Measurements from ENCODE around the gene CCDC148. TPM values are rescaled to one million over a fixed set of nuclear protein-coding genes. Genes with fewer than 3 reads are reported as not detected.

CCDC148 gene
- total and polyA plus RNA-seq, 2 experiments from 2014 or later = 0.64 to 0.86 TPM

DNA sequence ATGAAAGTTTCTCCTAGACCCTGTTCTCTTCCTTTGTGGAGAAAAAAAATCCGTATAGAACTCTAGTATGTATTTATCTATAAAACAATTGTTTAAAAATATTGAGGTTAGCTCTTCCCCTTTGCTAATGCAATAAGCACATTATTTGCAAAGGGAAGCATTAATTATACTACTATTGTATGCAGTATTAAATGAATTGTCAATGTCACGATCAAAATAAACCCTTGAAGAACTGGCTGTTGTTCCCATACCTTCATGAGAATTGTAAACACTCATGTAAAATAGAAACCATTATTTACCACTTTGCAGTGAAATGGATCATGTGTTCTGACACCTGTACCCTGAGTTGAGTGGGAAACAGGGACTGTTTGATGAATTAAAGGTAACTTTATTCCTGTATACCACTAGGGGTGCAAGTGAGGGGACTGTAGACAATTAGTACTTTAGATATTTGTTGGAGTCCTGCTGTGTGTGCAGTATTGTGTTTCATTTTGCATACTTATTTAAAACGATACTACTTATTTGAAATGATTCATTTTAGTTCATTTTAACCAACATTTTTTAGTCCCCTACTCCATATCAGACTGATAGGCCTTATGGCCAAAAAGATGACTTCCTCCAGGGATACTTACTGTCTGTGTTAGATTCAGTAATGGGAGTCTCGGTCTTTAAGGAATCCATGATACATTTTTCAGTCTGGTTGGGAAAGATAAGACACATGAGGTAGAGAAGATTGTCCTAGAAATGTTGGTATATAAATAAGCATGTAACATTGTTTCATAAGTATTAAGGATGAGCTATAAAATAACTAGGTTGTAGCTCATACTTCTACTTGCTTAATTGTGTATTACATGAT, 8.1 kb upstream of the CCDC148 start:
- Histone ChIP-seq H4K20me1 (ENCODE audit: insufficient read depth) (peaks cover 10% of the 10 kb centered on the region; the same call in 1 of the 2 replicates), H3K9me2 (ENCODE audit: insufficient read depth) (no peaks in the 10 kb centered on the region), H3K9ac (no peak overlapping the region), H3K27me3 (replicated peaks; ENCODE audit: insufficient read depth) (no peaks in the 10 kb centered on the region), H3K27ac (no peak overlapping the region), H3F3A (ENCODE audit: insufficient read depth) (no peaks in the 10 kb centered on the region), H3K4me1 (ENCODE audit: insufficient read depth) (peaks cover 15% of the 10 kb centered on the region), H3K4me2 (ENCODE audit: unreplicated experiment) (no peak overlapping the region), H3K36me3 (ENCODE audit: low read depth) (no peaks in the 10 kb centered on the region), H3K79me2 (ENCODE audit: insufficient read depth) (peaks cover 99% of the 10 kb centered on the region), H2AFZ (no peak overlapping the region), H3K4me3 (no peak overlapping the region), H3K9me3 (ENCODE audit: low read depth) (no peaks in the 10 kb centered on the region)
- TF ChIP-seq EZH2phosphoT487 (IDR thresholded peaks at IDR 0.05; ENCODE audit: insufficient read depth, low read depth) (no peak), EZH2 (IDR thresholded peaks at IDR 0.05; ENCODE audit: insufficient read depth, poor library complexity, severe bottlenecking) (no peak)
- WGBS, 2 experiments (ENCODE audit: low coverage in 1 of 2, low lambda C conversion rate in 2 of 2, missing lambda C conversion rate in 2 of 2) = 65 to 74% methylated on average over 4 of the region's 4 CpGs
- in situ Hi-C loops (cut with MboI) = loop anchor here (25.0 kb wide), 1 partner anchor 427 kb away; no protein-coding TSS in a partner anchor
- DNase-seq = peak; percentile 35

DNA sequence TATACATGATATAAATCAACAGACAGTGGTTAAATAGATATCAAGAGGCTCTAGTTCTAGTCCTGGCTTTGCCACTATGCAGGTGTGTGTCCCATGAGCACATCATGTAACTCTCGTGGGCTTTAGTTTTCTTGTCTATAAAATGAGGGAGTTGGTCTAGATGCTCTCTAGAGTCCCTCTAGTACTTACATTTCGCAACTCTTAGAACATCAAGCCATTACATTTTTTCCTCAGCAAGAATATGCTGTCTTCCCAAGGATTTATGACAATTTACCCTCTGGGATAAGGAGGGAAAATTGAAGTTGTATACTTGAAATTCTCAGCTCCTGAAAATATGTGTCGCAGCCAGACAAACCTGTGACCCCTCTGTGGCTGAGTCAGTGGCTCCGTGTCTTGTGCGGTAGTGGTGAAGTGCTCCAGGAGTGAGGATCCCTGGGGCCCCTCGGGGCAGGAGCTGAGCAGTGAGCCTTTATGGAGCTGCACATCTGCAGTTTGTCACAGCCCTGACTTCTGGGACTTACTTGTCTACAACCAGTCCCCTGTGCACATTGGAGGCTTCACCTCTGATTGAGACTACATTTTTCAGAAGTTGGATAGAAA, 7.0 kb upstream of the CCDC148 start:
- Histone ChIP-seq H3K4me3 (no peak overlapping the region), H3K36me3 (ENCODE audit: low read depth) (no peaks in the 10 kb centered on the region), H3K4me1 (ENCODE audit: insufficient read depth) (peaks cover 26% of the 10 kb centered on the region), H3F3A (ENCODE audit: insufficient read depth) (peaks cover 9% of the 10 kb centered on the region), H3K79me2 (ENCODE audit: insufficient read depth) (peaks cover 99% of the 10 kb centered on the region), H3K4me2 (ENCODE audit: unreplicated experiment) (no peak overlapping the region), H3K9me2 (ENCODE audit: insufficient read depth) (no peaks in the 10 kb centered on the region), H3K27me3 (replicated peaks; ENCODE audit: insufficient read depth) (no peaks in the 10 kb centered on the region), H3K9ac (no peak overlapping the region), H3K9me3 (ENCODE audit: low read depth) (no peaks in the 10 kb centered on the region), H2AFZ (no peak overlapping the region), H4K20me1 (ENCODE audit: insufficient read depth) (peaks cover 10% of the 10 kb centered on the region; the same call in 1 of the 2 replicates), H3K27ac (no peak overlapping the region)
- WGBS, 2 experiments (ENCODE audit: low coverage in 1 of 2, low lambda C conversion rate in 2 of 2, missing lambda C conversion rate in 2 of 2) = 87% methylated on average over 6 of the region's 6 CpGs
- DNase-seq = no peak
- in situ Hi-C loops (cut with MboI) = loop anchor here (25.0 kb wide), 1 partner anchor 426 kb away; no protein-coding TSS in a partner anchor
- TF ChIP-seq EZH2phosphoT487 (IDR thresholded peaks at IDR 0.05; ENCODE audit: insufficient read depth, low read depth) = no peak
- TF ChIP-seq EZH2 (IDR thresholded peaks at IDR 0.05; ENCODE audit: insufficient read depth, poor library complexity, severe bottlenecking) = no peak

GRCh38 chr2:158460632-158461297, 4.2 kb upstream of the CCDC148 start:
- H3K4me2 ChIP-seq (ENCODE audit: unreplicated experiment) = no peak overlapping the region
- peaks cover 29% of the 10 kb centered on the region for H3K4me1 ChIP-seq (ENCODE audit: insufficient read depth)
- no peaks in the 10 kb centered on the region for H3K36me3 ChIP-seq (ENCODE audit: low read depth)
- TF ChIP-seq EZH2 (IDR thresholded peaks at IDR 0.05; ENCODE audit: insufficient read depth, poor library complexity, severe bottlenecking) (no peak), EZH2phosphoT487 (IDR thresholded peaks at IDR 0.05; ENCODE audit: insufficient read depth, low read depth) (no peak)
- H3K27me3 ChIP-seq (replicated peaks; ENCODE audit: insufficient read depth) = no peaks in the 10 kb centered on the region
- H3K79me2 ChIP-seq (ENCODE audit: insufficient read depth) = peaks cover 78% of the 10 kb centered on the region
- 94 to 98% methylated on average over 3 of the region's 3 CpGs for WGBS, 2 experiments (ENCODE audit: low coverage in 1 of 2, low lambda C conversion rate in 2 of 2, missing lambda C conversion rate in 2 of 2)
- no peak overlapping the region for H3K27ac ChIP-seq
- H3F3A ChIP-seq (ENCODE audit: insufficient read depth) = peaks cover 14% of the 10 kb centered on the region
- DNase-seq = peak; percentile 11
- H2AFZ ChIP-seq = no peak overlapping the region
- H3K9me3 ChIP-seq (ENCODE audit: low read depth) = no peaks in the 10 kb centered on the region
- H4K20me1 ChIP-seq (ENCODE audit: insufficient read depth) = peaks cover 10% of the 10 kb centered on the region; the same call in 1 of the 2 replicates
- no peak overlapping the region for H3K9ac ChIP-seq
- H3K4me3 ChIP-seq = no peak overlapping the region
- in situ Hi-C loops (cut with MboI) = loop anchor here (25.0 kb wide), 1 partner anchor 423 kb away; no protein-coding TSS in a partner anchor
- H3K9me2 ChIP-seq (ENCODE audit: insufficient read depth) = no peaks in the 10 kb centered on the region

Measured in GM23248 (cell line).